Measurements from ENCODE around the gene MTREX. TPM values are rescaled to one million over a fixed set of nuclear protein-coding genes. Genes with fewer than 3 reads are reported as not detected.
A peak's percentile ranks its signal among the peaks of the same experiment; 100 is the strongest.

Gene MTREX
- total RNA-seq, 3 donors from 2014 or later = 52.5 to 63.3 (median 57.8) TPM

- peaks cover 6% of the 10 kb centered on the region for H3K4me1 ChIP-seq (ENCODE audit: low read depth)
- H3K4me3 ChIP-seq = no peak overlapping the region
- TF ChIP-seq CTCF (IDR thresholded peaks at IDR 0.05) = no peak
- no peaks in the 10 kb centered on the region for H3K9me3 ChIP-seq
- ATAC-seq = no peak
- DNase-seq = no peak
- no peaks in the 10 kb centered on the region for H3K36me3 ChIP-seq (ENCODE audit: low read depth)
- intact Hi-C loops (cut with DNase I, micrococcal nuclease) = no loop called here
These were observed 37.5 kb downstream of the MTREX start for GRCh38 chr5:55345327-55345726.

GRCh38 chr5:55347786-55348185 lies 40.0 kb downstream of the MTREX start:
- intact Hi-C loops (cut with DNase I, micrococcal nuclease) = no loop called here
- TF ChIP-seq CTCF (IDR thresholded peaks at IDR 0.05) = no peak

DNA sequence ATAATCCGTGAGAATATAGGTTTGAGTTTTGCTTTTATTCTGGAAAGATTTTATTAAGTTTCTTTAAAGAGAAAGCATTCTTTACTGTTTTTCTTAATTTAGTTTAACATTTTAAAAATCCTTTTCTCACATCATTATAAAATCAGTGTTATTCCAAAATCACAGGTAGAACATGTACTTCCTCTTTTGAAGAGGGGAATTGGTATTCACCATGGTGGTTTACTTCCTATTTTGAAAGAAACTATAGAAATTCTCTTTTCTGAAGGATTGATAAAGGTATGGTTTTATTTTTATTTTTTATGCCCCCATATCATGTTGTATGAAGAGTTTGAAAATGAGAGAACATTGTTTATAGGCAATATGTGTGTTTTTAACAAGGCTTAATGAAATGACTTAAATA lies 43.0 kb downstream of the MTREX start:
- ATAC-seq = no peak
- DNase-seq = no peak
- Histone ChIP-seq H3K9me3 (no peaks in the 10 kb centered on the region), H3K36me3 (ENCODE audit: low read depth) (peaks cover 3% of the 10 kb centered on the region), H3K4me1 (ENCODE audit: low read depth) (no peaks in the 10 kb centered on the region), H3K4me3 (no peak overlapping the region)
- TF ChIP-seq CTCF (IDR thresholded peaks at IDR 0.05) = no peak
- intact Hi-C loops (cut with DNase I, micrococcal nuclease) = no loop called here

More at GRCh38 chr5:55347786-55348185, 40.0 kb downstream of the MTREX start:
- Histone ChIP-seq H3K9me3 (no peaks in the 10 kb centered on the region), H3K4me3 (no peak overlapping the region), H3K36me3 (ENCODE audit: low read depth) (no peaks in the 10 kb centered on the region), H3K4me1 (ENCODE audit: low read depth) (peaks cover 6% of the 10 kb centered on the region)
- ATAC-seq (no peak), DNase-seq (no peak)

- Histone ChIP-seq H3K9me3 (no peaks in the 10 kb centered on the region), H3K4me3 (no peak overlapping the region), H3K4me1 (ENCODE audit: low read depth) (no peaks in the 10 kb centered on the region), H3K36me3 (ENCODE audit: low read depth) (peaks cover 3% of the 10 kb centered on the region)
- DNase-seq = no peak
- intact Hi-C loops (cut with DNase I, micrococcal nuclease) = no loop called here
- TF ChIP-seq CTCF (IDR thresholded peaks at IDR 0.05) = no peak
- ATAC-seq = peak; percentile 14
These were observed 49.1 kb downstream of the MTREX start for GRCh38 chr5:55356896-55357295.

DNA sequence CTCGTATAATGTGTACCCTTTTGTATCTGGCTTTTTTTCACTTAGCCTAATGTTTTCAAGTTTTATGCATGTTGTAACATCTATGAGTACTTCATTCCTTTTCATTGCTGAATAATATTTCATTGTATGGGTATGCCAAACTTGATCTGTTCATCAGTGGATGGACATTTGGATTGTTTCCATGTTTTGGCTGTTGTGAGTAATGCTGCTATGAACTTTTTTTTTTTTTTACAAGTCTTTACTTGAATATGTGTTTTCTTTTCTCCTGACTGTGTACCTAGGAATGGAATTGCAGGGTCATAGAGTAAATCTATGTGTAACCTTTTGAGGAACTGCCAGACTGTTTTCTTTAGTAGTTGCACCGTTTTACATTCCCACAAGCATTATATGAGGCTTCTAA lies 52.4 kb downstream of the MTREX start:
- no peak for TF ChIP-seq CTCF (IDR thresholded peaks at IDR 0.05)
- H3K4me1 ChIP-seq (ENCODE audit: low read depth) = no peaks in the 10 kb centered on the region
- no peak for ATAC-seq

DNA sequence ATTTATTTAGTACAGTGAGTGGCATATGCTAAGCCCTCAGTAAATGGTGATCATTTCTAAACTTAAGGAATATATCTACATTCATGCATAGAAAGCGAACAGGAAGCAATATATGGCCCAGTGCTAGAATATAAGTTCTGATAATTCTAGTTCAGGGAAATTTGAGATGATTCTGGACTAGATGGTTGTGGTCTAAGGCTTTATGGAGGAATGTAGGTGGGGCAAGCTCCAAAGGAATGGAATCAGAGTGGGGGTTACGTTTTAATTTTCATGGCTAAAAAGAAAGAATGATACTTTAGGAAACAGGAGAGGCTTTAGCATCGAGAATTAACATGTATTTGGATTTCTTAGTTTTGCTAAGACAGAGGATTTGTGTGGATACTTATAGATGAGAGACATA lies 56.1 kb downstream of the MTREX start:
- DNase-seq (no peak), ATAC-seq (no peak)
- H3K4me1 ChIP-seq (ENCODE audit: low read depth) = no peaks in the 10 kb centered on the region
- no peaks in the 10 kb centered on the region for H3K9me3 ChIP-seq
- intact Hi-C loops (cut with DNase I, micrococcal nuclease) = no loop called here
- no peak for TF ChIP-seq CTCF (IDR thresholded peaks at IDR 0.05)
- no peak overlapping the region for H3K4me3 ChIP-seq
- no peaks in the 10 kb centered on the region for H3K36me3 ChIP-seq (ENCODE audit: low read depth)

More for the DNA sequence above, 52.4 kb downstream of the MTREX start:
- H3K36me3 ChIP-seq (ENCODE audit: low read depth) = no peaks in the 10 kb centered on the region
- intact Hi-C loops (cut with DNase I, micrococcal nuclease) = no loop called here
- H3K4me3 ChIP-seq = no peak overlapping the region
- no peak for DNase-seq
- H3K9me3 ChIP-seq = no peaks in the 10 kb centered on the region

Measured in mucosa of descending colon (tissue), 3 donors.